HT-29 (cell line): Measurements from ENCODE around the gene SPDYE2B. TPM values are rescaled to one million over a fixed set of nuclear protein-coding genes. Genes with fewer than 3 reads are reported as not detected.
"Not testable (repeated sequence)": the region's sequence is repeated elsewhere in the genome, so short reads cannot be mapped to it uniquely, and the experiment has no call there.

Source experiments
- DNase-seq: peaks from one replicate; pipeline ENCODE4 v3.0.0-alpha.2; 2015; ENCODE audit warnings: low spot score
- small RNA-seq: library from RNA; depleted of rRNA; stranded (forward); fragments of <200 nt; gene quantifications from one replicate; pipeline ENCODE3, GENCODE V24; 2014
- total RNA-seq: library from RNA; depleted of rRNA; stranded (reverse); fragments of >200 nt; shearing (Covaris generic); gene quantifications from 2 replicates; pipeline ENCODE4 v1.2.3, GENCODE V29; 2014; rRNA removed

Gene SPDYE2B
- total RNA-seq, 1 experiment from 2014 or later: not detected

- not testable (repeated sequence) for DNase-seq
Measured at GRCh38 chr7:102698962-102699750, 49.0 kb downstream of the SPDYE2B start.

Small RNA genes within 50 kb of the gene (small RNA-seq; reads per million reads assigned to genes)
- gene AC105052.3 (not detected), gene UPK3BL1 (not detected)

Other genes with a start within 250 kb of the SPDYE2B start
- 37.4 and 39.8 TPM in 2 replicates for gene ORAI2, start 216.7 kb upstream of the SPDYE2B start, total RNA-seq
- 31.5 and 36.5 TPM in 2 replicates for gene ALKBH4, start 185.5 kb upstream of the SPDYE2B start, total RNA-seq
- gene LRWD1, start 185.3 kb upstream of the SPDYE2B start, total RNA-seq: 73.6 and 81.2 TPM in 2 replicates
- 96.9 and 101 TPM in 2 replicates for gene POLR2J, start 171.4 kb upstream of the SPDYE2B start, total RNA-seq
- 7.4 and 13.9 TPM in 2 replicates for gene RASA4B, start 132.5 kb upstream of the SPDYE2B start, total RNA-seq
- 11.1 and 15.2 TPM in 2 replicates for gene UPK3BL2, start 106.6 kb upstream of the SPDYE2B start, total RNA-seq
- gene SPDYE2, start 99.1 kb upstream of the SPDYE2B start, total RNA-seq: not detected in 2 replicates
- gene POLR2J3, start 77.7 kb upstream of the SPDYE2B start, total RNA-seq: 35.1 and 38.6 TPM in 2 replicates
- gene RASA4, start 33.6 kb upstream of the SPDYE2B start, total RNA-seq: 26.0 and 43.0 TPM in 2 replicates
- 39.8 and 44.1 TPM in 2 replicates for gene UPK3BL1, start 7.5 kb upstream of the SPDYE2B start, total RNA-seq
- 2.8 and 4.2 TPM in 2 replicates for gene POLR2J2, start 21.3 kb downstream of the SPDYE2B start, total RNA-seq
- 12.0 and 19.6 TPM in 2 replicates for gene FAM185A, start 98.7 kb downstream of the SPDYE2B start, total RNA-seq